PFSK-1 (cell line): Measurements from ENCODE around the gene TMEM221.

Experiments used
- POLR2AphosphoS5 ChIP-seq: IDR thresholded peaks from 2 replicates; pipeline ENCODE4 v1.6.1; 2012; ENCODE audit warnings: low read depth, mild to moderate bottlenecking, control low read depth, low read length, moderate library complexity
- REST ChIP-seq, 2 experiments: IDR thresholded peaks; 2 replicates each; pipeline versions ENCODE4 v1.6.1 to v1.8.0; 2011 to 2012; ENCODE audit warnings: low read depth in 2 of 2, low read length in 2 of 2, control low read depth in 1 of 2, inconsistent platforms in 1 of 2, mild to moderate bottlenecking in 1 of 2, moderate library complexity in 1 of 2; ENCODE audit not compliant: insufficient read depth in 1 of 2
- SIN3A ChIP-seq: IDR thresholded peaks from 2 replicates; pipeline ENCODE4 v1.6.1; 2012; ENCODE audit warnings: mild to moderate bottlenecking, low read length, moderate library complexity, borderline replicate concordance; ENCODE audit not compliant: insufficient read depth
- TAF1 ChIP-seq: IDR thresholded peaks from 2 replicates; pipeline ENCODE4 v1.6.1; 2012; ENCODE audit warnings: low read length, control low read depth, borderline replicate concordance; ENCODE audit not compliant: insufficient read depth

GRCh38 chr19:17445526-17446165, 2.8 kb downstream of the TMEM221 start:
- TF ChIP-seq POLR2AphosphoS5 (no peak), SIN3A (no peak), TAF1 (no peak), REST (IDR thresholded peaks at IDR 0.05; ENCODE audit: insufficient read depth in 1 of 2, low read depth in 2 of 2, low read length in 2 of 2) (no peak)
